HCT116 (cell line): ENCODE data around the gene RFTN1. TPM values are rescaled to one million over a fixed set of nuclear protein-coding genes. Genes with fewer than 3 reads are reported as not detected.

Experiments
- ATAC-seq: fragments of 200-7000 bp; cut with Tn5 transposase; 2 replicates; pipeline ENCODE4 v1.9.1; 2020; ENCODE audit warnings: mild to moderate bottlenecking, moderate library complexity
- BruUV-seq: library from RNA; stranded (reverse); fragments of 400-500 nt; replicated peaks from 2 replicates; lab custom pipeline; 2021; lab: Mats Ljungman, UMichigan
- CTCF ChIA-PET: fragments of 300-600 bp; sonication (Branson Sonifier 250); formaldehyde crosslinking; loops from one replicate; lab custom pipeline; 2021; ENCODE audit warnings: antibody characterized with exemption; lab: Charles Lee
- POLR2A ChIA-PET: fragments of 300-600, 350-600 bp; sonication (Branson Sonifier 250); formaldehyde crosslinking; loops from one replicate; lab custom pipeline; 2021; ENCODE audit warnings: antibody characterized with exemption; lab: Charles Lee
- RAD21 ChIA-PET, 2 experiments: fragments of 300-600 bp; sonication (Branson Sonifier 250); formaldehyde crosslinking; loops; one replicate each; lab custom pipeline; 2023; ENCODE audit warnings: low total read pairs in 2 of 2; ENCODE audit not compliant: uncharacterized antibody in 2 of 2, unreplicated experiment in 2 of 2, low non-redundant PET in 1 of 2; lab: Charles Lee
- DNase-seq: peaks from one replicate; pipeline ENCODE4 v3.0.0-alpha.2; 2010; ENCODE audit warnings: low read depth, low spot score
- H2AFZ ChIP-seq: fragments of 200-600 bp; shearing (Covaris generic), sonication (generic); 2 replicates; pipeline ENCODE4 v1.6.1; 2017; ENCODE audit warnings: low read depth, mixed run types, mixed read lengths, antibody characterized with exemption, low read length; ENCODE audit not compliant: poor library complexity, severe bottlenecking
- H3K27ac ChIP-seq: 2 replicates; pipeline ENCODE4 v1.5.1; 2012; ENCODE audit warnings: low read depth, low read length
- H3K27me3 ChIP-seq: fragments of 200-600 bp; sonication (generic); 2 replicates; pipeline ENCODE4 v1.6.1; 2016; ENCODE audit warnings: mixed run types, low read length, mixed read lengths; ENCODE audit not compliant: insufficient read depth
- H3K36me3 ChIP-seq, 2 experiments: fragments of 200-500 bp in 1 of 2; fragments of 200-600 bp in 1 of 2; sonication (Bioruptor generic) in 1 of 2; sonication (generic) in 1 of 2; 2 replicates each; pipeline versions ENCODE4 v1.5.1 to v1.6.1; 2014 to 2016; ENCODE audit warnings: low read length in 2 of 2, inconsistent platforms in 1 of 2, mixed read lengths in 1 of 2, mixed run types in 1 of 2; ENCODE audit not compliant: insufficient read depth in 2 of 2, control insufficient read depth in 1 of 2
- H3K4me1 ChIP-seq, 2 experiments: fragments of 200-600 bp in 1 of 2; sonication (generic) in 1 of 2; 2 replicates each; pipeline versions ENCODE4 v1.5.1 to v1.6.1; 2012 to 2017; ENCODE audit warnings: low read length in 2 of 2, inconsistent platforms in 1 of 2, mild to moderate bottlenecking in 1 of 2, mixed read lengths in 1 of 2, mixed run types in 1 of 2, moderate library complexity in 1 of 2; ENCODE audit not compliant: insufficient read depth in 2 of 2, control insufficient read depth in 1 of 2
- H3K4me2 ChIP-seq: fragments of 200-600 bp; sonication (generic); 2 replicates; pipeline ENCODE4 v1.6.1; 2017; ENCODE audit warnings: mixed run types, low read length, mixed read lengths
- H3K4me3 ChIP-seq, 2 experiments: fragments of 200-600 bp in 1 of 2; sonication (generic) in 1 of 2; replicated peaks in 1 of 2; 2 replicates each; pipeline ENCODE4 v1.5.1; 2011 to 2016; ENCODE audit warnings: low read length in 2 of 2, control low read depth in 1 of 2, low read depth in 1 of 2, mild to moderate bottlenecking in 1 of 2, mixed read lengths in 1 of 2, mixed run types in 1 of 2
- H3K79me2 ChIP-seq: fragments of 200-600 bp; sonication (generic); 2 replicates; pipeline ENCODE4 v1.6.1; 2017; ENCODE audit warnings: mild to moderate bottlenecking, mixed run types, low read length, moderate library complexity, mixed read lengths; ENCODE audit not compliant: insufficient read depth
- H3K9ac ChIP-seq: fragments of 200-600 bp; sonication (generic); 2 replicates; pipeline ENCODE4 v1.6.1; 2016; ENCODE audit warnings: low read length, mixed read lengths
- H3K9me2 ChIP-seq: fragments of 200-600 bp; sonication (generic), shearing (Covaris generic); 2 replicates; pipeline ENCODE4 v1.6.1; 2017; ENCODE audit warnings: mixed run types, mild to moderate bottlenecking, moderate library complexity; ENCODE audit not compliant: insufficient read depth
- H3K9me3 ChIP-seq, 2 experiments: fragments of 200-500 bp in 1 of 2; fragments of 200-600 bp in 1 of 2; sonication (Bioruptor generic) in 1 of 2; sonication (generic) in 1 of 2; 2 replicates each; pipeline ENCODE4 v1.6.1; 2014 to 2017; ENCODE audit warnings: low read length in 2 of 2, mixed read lengths in 2 of 2, inconsistent platforms in 1 of 2, low read depth in 1 of 2, mild to moderate bottlenecking in 1 of 2, mixed run types in 1 of 2, moderate library complexity in 1 of 2; ENCODE audit not compliant: control insufficient read depth in 1 of 2, insufficient read depth in 1 of 2
- H4K20me1 ChIP-seq: fragments of 200-600 bp; sonication (generic), shearing (Covaris generic); 2 replicates; pipeline ENCODE4 v1.6.1; 2017; ENCODE audit warnings: mixed run types, mild to moderate bottlenecking, moderate library complexity; ENCODE audit not compliant: insufficient read depth
- ATF3 ChIP-seq: IDR thresholded peaks from 2 replicates; pipeline ENCODE4 v1.6.1; 2012
- CBX3 ChIP-seq: IDR thresholded peaks from 2 replicates; pipeline ENCODE4 v1.6.1; 2012; ENCODE audit warnings: low read depth
- CEBPB ChIP-seq: IDR thresholded peaks from 2 replicates; pipeline ENCODE4 v1.6.1; 2012; ENCODE audit warnings: low read depth
- CTCF ChIP-seq, 3 experiments: fragments of 200-600 bp in 1 of 3; sonication (generic) in 1 of 3; IDR thresholded peaks in 2 of 3; conservative IDR thresholded peaks in 1 of 3; 2 replicates each; pipeline ENCODE4 v1.5.1; 2012 to 2017; ENCODE audit warnings: low read depth in 2 of 3, low read length in 2 of 3, antibody characterized with exemption in 1 of 3, borderline replicate concordance in 1 of 3, control low read depth in 1 of 3, mild to moderate bottlenecking in 1 of 3, mixed read lengths in 1 of 3, mixed run types in 1 of 3, moderate library complexity in 1 of 3; ENCODE audit not compliant: insufficient read depth in 1 of 3
- EGR1 ChIP-seq: IDR thresholded peaks from 2 replicates; pipeline ENCODE4 v1.6.1; 2012; ENCODE audit warnings: low read depth
- ELF1 ChIP-seq: IDR thresholded peaks from 2 replicates; pipeline ENCODE4 v1.6.1; 2012; ENCODE audit warnings: low read depth, borderline replicate concordance
- EZH2phosphoT487 ChIP-seq: fragments of 200-600 bp; IDR thresholded peaks from 2 replicates; pipeline ENCODE4 v1.6.1; 2018; ENCODE audit warnings: antibody characterized with exemption, borderline replicate concordance
- FOSL1 ChIP-seq: IDR thresholded peaks from 2 replicates; pipeline ENCODE4 v1.6.1; 2012; ENCODE audit warnings: low read depth
- MAX ChIP-seq: IDR thresholded peaks from 2 replicates; pipeline ENCODE4 v1.6.1; 2012
- POLR2A ChIP-seq: IDR thresholded peaks from 2 replicates; pipeline ENCODE4 v1.7.0; 2011; ENCODE audit warnings: borderline replicate concordance; ENCODE audit not compliant: insufficient read depth, insufficient read length; ENCODE audit errors: extremely low read depth
- POLR2AphosphoS5 ChIP-seq: IDR thresholded peaks from 2 replicates; pipeline ENCODE4 v1.6.1; 2011; ENCODE audit warnings: mild to moderate bottlenecking, low read depth, low read length, moderate library complexity
- RAD21 ChIP-seq: IDR thresholded peaks from 2 replicates; pipeline ENCODE4 v1.6.1; 2012; ENCODE audit warnings: low read depth, mild to moderate bottlenecking
- REST ChIP-seq: IDR thresholded peaks from 2 replicates; pipeline ENCODE4 v1.6.1; 2012; ENCODE audit warnings: low read depth
- SP1 ChIP-seq: IDR thresholded peaks from 2 replicates; pipeline ENCODE4 v1.6.1; 2012; ENCODE audit warnings: low read depth
- TCF7L2 ChIP-seq: IDR thresholded peaks from 2 replicates; pipeline ENCODE4 v1.7.0; 2011; ENCODE audit warnings: borderline replicate concordance, inconsistent platforms; ENCODE audit not compliant: insufficient read depth, insufficient read length; ENCODE audit errors: extremely low read depth
- YY1 ChIP-seq: IDR thresholded peaks from 2 replicates; pipeline ENCODE4 v1.6.1; 2011; ENCODE audit warnings: low read length, low read depth, moderate library complexity, mild to moderate bottlenecking; ENCODE audit not compliant: insufficient replicate concordance; ENCODE audit errors: extremely low read depth
- ZBTB33 ChIP-seq: IDR thresholded peaks from 2 replicates; pipeline ENCODE4 v1.6.1; 2011; ENCODE audit warnings: mild to moderate bottlenecking, low read length, moderate library complexity; ENCODE audit not compliant: insufficient replicate concordance; ENCODE audit errors: extremely low read depth
- ZFX ChIP-seq: fragments of 450-650 bp; IDR thresholded peaks from 2 replicates; pipeline ENCODE4 v1.6.1; 2017
- intact Hi-C: fragments of 100-400 bp; cut with micrococcal nuclease; formaldehyde crosslinking; loops from 2 replicates; pipeline ENCODE4 v1.10.0; 2022
- total RNA-seq: library from RNA; stranded (reverse); gene quantifications from one replicate; pipeline ENCODE4 v1.2.1, GENCODE V29; 2021; ENCODE audit not compliant: unreplicated experiment

Gene RFTN1
- total RNA-seq, 1 experiment from 2014 or later = 3.9 TPM

GRCh38 chr3:16551342-16551976 lies 38.0 kb upstream of the RFTN1 start:
- peak overlapping the region; percentile 38 for H3K4me2 ChIP-seq
- no peak for ATAC-seq

More at GRCh38 chr3:16551342-16551976, 38.0 kb upstream of the RFTN1 start:
- intact Hi-C loops = loop anchor here (2.0 to 5.0 kb wide), 2 partner anchors 373 to 504 kb away; no protein-coding TSS in a partner anchor
- RAD21 ChIA-PET = interaction anchor here in 1 of 2 experiments (2.1 kb wide), 1 partner anchor 261 kb away, joined by 9 read pairs; no protein-coding TSS in a partner anchor
- TF ChIP-seq POLR2A (no peak), SP1 (no peak), ATF3 (no peak), FOSL1 (no peak), ELF1 (no peak), YY1 (no peak), MAX (no peak), TCF7L2 (no peak), EGR1 (no peak), CBX3 (no peak), CTCF (IDR thresholded peaks at IDR 0.05 in 2 of 3, conservative IDR thresholded peaks at IDR 0.05 in 1 of 3; ENCODE audit: borderline replicate concordance in 1 of 3, insufficient read depth in 1 of 3, low read depth in 2 of 3, low read length in 2 of 3) (no peak), EZH2phosphoT487 (no peak), ZFX (no peak), REST (no peak), RAD21 (no peak), CEBPB (no peak), ZBTB33 (no peak), POLR2AphosphoS5 (no peak)
- TF ChIP-seq, all 23 proteins: peak for 0
- H3K9me2 ChIP-seq = no peaks in the 10 kb centered on the region
- H3K27me3 ChIP-seq = no peaks in the 10 kb centered on the region; the same call in 1 of the 2 replicates
- no peak overlapping the region for H3K27ac ChIP-seq
- peaks cover 0 to 3% of the 10 kb centered on the region in 2 experiments; a peak in 1 of 4 replicates for H3K4me1 ChIP-seq
- no peaks in the 10 kb centered on the region for H3K9me3 ChIP-seq
- POLR2A ChIA-PET = interaction anchor here (1.0 to 1.9 kb wide), 2 partner anchors 24 to 261 kb away, joined by 3 to 4 read pairs; no protein-coding TSS in a partner anchor
- H3K4me3 ChIP-seq = no peak overlapping the region
- no peak overlapping the region for H3K9ac ChIP-seq
- no peaks in the 10 kb centered on the region for H3K36me3 ChIP-seq
- no peaks in the 10 kb centered on the region for H3K79me2 ChIP-seq
- no peak for DNase-seq
- CTCF ChIA-PET = interaction anchor here (1.3 to 3.4 kb wide), 4 partner anchors 15 to 263 kb away, joined by 3 to 38 read pairs (median 6); no protein-coding TSS in a partner anchor
- H2AFZ ChIP-seq = peak overlapping the region; percentile 90
- BruUV-seq = no TSS peak
- H4K20me1 ChIP-seq = no peaks in the 10 kb centered on the region
